KOPT-K1 (cell line): ENCODE results near the gene TSPAN9.

Experiments used
- H3K27ac ChIP-seq: fragments of 200-600 bp; sonication (generic); 2 replicates; pipeline ENCODE4 v1.5.1; 2016; ENCODE audit warnings: antibody characterized with exemption, mild to moderate bottlenecking, low read depth, low read length; ENCODE audit not compliant: poor library complexity, severe bottlenecking
- H3K36me3 ChIP-seq: fragments of 200-600 bp; sonication (generic); 2 replicates; pipeline ENCODE4 v1.5.1; 2017; ENCODE audit warnings: antibody characterized with exemption, mild to moderate bottlenecking, low read length, moderate library complexity; ENCODE audit not compliant: insufficient read depth
- H3K9me3 ChIP-seq: fragments of 200-600 bp; sonication (generic); 2 replicates; pipeline ENCODE4 v1.5.1; 2017; ENCODE audit warnings: antibody characterized with exemption, low read length, mild to moderate bottlenecking; ENCODE audit not compliant: insufficient read depth, poor library complexity, severe bottlenecking

The TSPAN9 gene

DNA sequence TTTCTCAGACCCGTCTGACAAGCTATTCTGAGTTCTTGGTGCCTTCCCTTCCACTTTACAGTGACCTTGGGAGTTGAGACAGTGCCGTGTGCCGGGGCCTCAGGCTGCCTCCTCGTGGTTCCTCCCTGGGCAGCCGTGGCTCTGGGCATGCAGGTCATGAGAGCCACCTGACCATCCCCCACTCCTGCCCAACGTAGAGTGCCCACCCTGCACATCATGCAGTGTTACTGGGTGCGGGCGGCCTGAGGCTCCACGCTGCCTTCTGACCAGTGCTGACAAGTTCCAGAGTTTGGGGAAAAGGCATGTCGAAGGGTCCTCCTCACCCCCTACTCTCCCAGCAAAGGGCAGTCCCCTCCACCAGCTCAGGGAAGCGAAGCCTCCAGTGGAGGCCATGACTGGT is 190.5 kb downstream of the TSPAN9 start:
- H3K27ac ChIP-seq = no peak overlapping the region
- H3K9me3 ChIP-seq = no peaks in the 10 kb centered on the region

GRCh38 chr12:3269594-3269993 is 192.4 kb downstream of the TSPAN9 start:
- Histone ChIP-seq H3K36me3 (no peaks in the 10 kb centered on the region), H3K27ac (no peak overlapping the region), H3K9me3 (no peaks in the 10 kb centered on the region)

More for the DNA sequence above, 190.5 kb downstream of the TSPAN9 start:
- H3K36me3 ChIP-seq = no peaks in the 10 kb centered on the region

- no peaks in the 10 kb centered on the region for H3K9me3 ChIP-seq
- no peak overlapping the region for H3K27ac ChIP-seq
- no peaks in the 10 kb centered on the region for H3K36me3 ChIP-seq
These were observed 194.0 kb downstream of the TSPAN9 start for GRCh38 chr12:3271146-3271545.

GRCh38 chr12:3271639-3272038 is 194.5 kb downstream of the TSPAN9 start:
- Histone ChIP-seq H3K9me3 (no peaks in the 10 kb centered on the region), H3K36me3 (no peaks in the 10 kb centered on the region), H3K27ac (no peak overlapping the region)

DNA sequence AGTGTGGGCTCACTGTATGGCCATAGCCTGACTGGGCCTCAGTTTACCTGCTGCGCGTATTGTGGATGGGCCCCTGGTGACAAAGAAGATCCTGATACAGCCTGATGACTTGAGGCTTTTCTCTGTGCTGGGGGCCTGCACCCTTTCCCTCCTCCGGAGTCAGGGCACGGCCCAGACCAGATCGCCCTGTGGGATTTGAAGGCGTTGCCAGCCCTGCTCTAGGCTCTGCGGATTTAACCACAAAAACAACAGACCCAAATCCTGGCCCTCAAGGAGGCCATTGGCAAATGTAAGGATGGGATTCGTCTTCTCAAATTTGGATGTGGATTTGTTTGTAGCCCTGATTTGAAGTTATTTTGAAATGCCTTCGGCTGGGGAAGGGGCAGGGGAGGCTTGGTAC is 195.8 kb downstream of the TSPAN9 start:
- Histone ChIP-seq H3K36me3 (no peaks in the 10 kb centered on the region), H3K27ac (no peak overlapping the region), H3K9me3 (no peaks in the 10 kb centered on the region)

DNA sequence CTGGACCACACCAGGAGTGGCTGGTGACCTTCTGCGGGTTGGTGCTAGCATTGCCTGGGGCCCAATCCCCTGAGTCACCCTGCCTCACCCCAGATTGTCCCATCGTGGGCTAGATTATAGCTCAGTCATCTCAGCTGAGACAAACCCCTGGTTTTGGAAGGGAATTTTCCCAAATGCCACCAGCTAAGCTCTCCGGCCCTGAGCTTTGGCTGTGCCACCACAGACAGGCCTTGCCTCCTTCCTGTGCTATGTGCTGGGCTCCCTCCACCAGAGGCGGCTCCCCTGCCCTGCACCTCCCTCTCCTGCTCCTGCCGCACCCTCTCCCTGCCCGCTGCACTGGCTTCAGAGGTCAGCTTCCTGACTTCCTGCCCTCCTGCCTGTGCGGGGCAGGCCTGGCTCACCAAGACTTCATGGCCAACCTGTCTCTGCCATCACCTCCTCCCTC is 196.3 kb downstream of the TSPAN9 start:
- H3K27ac ChIP-seq = no peak overlapping the region
- no peaks in the 10 kb centered on the region for H3K9me3 ChIP-seq
- no peaks in the 10 kb centered on the region for H3K36me3 ChIP-seq

DNA sequence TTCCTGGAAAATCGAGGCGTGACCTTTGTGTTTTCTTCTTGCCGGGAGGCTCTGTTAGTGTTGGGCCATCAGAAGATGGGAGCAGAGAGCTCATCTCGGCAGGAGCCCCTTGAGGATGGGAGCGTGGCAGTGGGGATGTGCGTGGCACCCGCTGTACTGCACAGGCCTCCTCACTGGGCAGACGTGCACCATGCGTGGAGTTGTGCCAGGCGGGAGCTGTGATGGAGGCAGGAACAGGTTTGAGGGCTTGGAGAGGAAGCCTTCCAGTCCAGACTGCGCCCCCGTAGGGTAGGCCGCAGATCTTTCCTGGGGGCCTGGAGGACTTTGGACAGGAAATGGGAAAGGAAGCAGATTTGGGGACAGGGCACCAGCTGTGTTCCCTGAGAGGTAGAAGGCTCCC is 197.5 kb downstream of the TSPAN9 start:
- Histone ChIP-seq H3K27ac (no peak overlapping the region), H3K9me3 (no peaks in the 10 kb centered on the region)

GRCh38 chr12:3275171-3276041 is 198.2 kb downstream of the TSPAN9 start:
- Histone ChIP-seq H3K27ac (no peak overlapping the region), H3K9me3 (no peaks in the 10 kb centered on the region), H3K36me3 (no peaks in the 10 kb centered on the region)

More for the DNA sequence above, 197.5 kb downstream of the TSPAN9 start:
- no peaks in the 10 kb centered on the region for H3K36me3 ChIP-seq

DNA sequence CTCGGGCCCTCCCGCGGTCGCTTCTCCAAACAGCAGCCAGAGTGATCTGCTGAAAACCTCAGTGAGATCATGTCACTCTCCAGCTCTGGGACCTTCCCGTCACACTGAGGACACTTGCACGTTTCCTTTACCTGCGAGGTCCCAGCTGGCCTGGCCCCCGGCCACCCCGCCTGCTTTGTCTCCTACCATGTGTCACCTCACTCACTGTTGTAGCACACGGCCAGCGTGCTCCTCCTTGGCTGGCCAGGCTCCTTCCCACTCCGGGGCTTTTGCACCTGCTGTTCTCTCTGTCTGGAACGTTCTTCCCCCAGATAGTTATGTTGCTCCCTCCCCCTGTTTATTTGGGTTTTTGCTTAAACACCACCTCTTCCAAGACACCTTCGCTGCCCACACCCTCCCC is 199.0 kb downstream of the TSPAN9 start:
- Histone ChIP-seq H3K9me3 (no peaks in the 10 kb centered on the region), H3K27ac (no peak overlapping the region), H3K36me3 (no peaks in the 10 kb centered on the region)

- Histone ChIP-seq H3K36me3 (no peaks in the 10 kb centered on the region), H3K27ac (no peak overlapping the region), H3K9me3 (no peaks in the 10 kb centered on the region)
These were observed 200.2 kb downstream of the TSPAN9 start for GRCh38 chr12:3277306-3277943.

GRCh38 chr12:3278681-3279414 is 201.7 kb downstream of the TSPAN9 start:
- no peak overlapping the region for H3K27ac ChIP-seq
- no peaks in the 10 kb centered on the region for H3K36me3 ChIP-seq
- no peaks in the 10 kb centered on the region for H3K9me3 ChIP-seq

DNA sequence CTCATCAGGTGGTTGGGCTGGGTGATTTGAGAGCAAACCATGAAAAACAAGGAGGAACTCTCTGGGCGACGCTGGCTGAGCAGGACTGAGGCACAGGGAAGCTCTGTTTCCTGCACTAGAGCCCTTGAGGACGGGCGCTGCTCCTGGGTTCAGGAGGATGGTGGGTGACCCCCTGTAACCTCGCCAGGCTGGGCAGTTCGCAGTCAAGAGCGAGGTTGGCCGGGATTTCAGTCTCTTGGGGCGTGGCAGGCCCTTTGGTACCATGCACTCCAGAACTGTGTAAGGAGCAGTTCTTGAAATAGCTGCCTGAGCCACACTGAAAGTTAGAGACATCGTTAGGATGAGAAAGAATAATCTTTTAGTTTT is 202.2 kb downstream of the TSPAN9 start:
- no peaks in the 10 kb centered on the region for H3K36me3 ChIP-seq

GRCh38 chr12:3279832-3280231 is 202.7 kb downstream of the TSPAN9 start:
- H3K27ac ChIP-seq = no peak overlapping the region
- no peaks in the 10 kb centered on the region for H3K9me3 ChIP-seq
- H3K36me3 ChIP-seq = no peaks in the 10 kb centered on the region

More for the DNA sequence above, 202.2 kb downstream of the TSPAN9 start:
- Histone ChIP-seq H3K27ac (no peak overlapping the region), H3K9me3 (no peaks in the 10 kb centered on the region)

DNA sequence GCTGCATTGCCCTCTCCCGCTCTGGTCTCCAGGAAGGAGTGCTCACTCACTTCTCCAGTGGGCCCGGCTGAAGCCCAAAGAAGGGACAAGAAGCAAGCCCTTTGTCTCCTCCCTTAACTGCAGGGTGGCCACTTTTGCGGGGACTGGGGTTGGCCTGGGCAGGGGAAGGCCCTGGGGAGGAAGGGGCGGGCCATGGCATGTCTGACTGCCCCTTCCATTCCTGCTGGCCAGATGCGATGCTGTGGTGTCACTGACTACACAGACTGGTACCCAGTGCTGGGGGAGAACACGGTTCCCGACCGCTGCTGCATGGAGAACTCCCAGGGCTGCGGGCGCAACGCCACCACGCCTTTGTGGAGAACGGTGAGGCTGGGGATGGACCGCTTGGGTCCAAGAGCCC is 203.8 kb downstream of the TSPAN9 start:
- no peaks in the 10 kb centered on the region for H3K36me3 ChIP-seq
- no peak overlapping the region for H3K27ac ChIP-seq
- H3K9me3 ChIP-seq = no peaks in the 10 kb centered on the region
